GM12874 (cell line): Measurements from ENCODE around the gene RPTOR.

ENCODE experiments used
- TF ChIP-seq, protein P1 (sequence below): IDR thresholded peaks from 2 replicates; pipeline ENCODE4 v1.5.1; 2011; ENCODE audit warnings: low read depth, mild to moderate bottlenecking, control low read depth, low read length, moderate library complexity; ENCODE audit not compliant: insufficient read depth

RPTOR gene

DNA sequence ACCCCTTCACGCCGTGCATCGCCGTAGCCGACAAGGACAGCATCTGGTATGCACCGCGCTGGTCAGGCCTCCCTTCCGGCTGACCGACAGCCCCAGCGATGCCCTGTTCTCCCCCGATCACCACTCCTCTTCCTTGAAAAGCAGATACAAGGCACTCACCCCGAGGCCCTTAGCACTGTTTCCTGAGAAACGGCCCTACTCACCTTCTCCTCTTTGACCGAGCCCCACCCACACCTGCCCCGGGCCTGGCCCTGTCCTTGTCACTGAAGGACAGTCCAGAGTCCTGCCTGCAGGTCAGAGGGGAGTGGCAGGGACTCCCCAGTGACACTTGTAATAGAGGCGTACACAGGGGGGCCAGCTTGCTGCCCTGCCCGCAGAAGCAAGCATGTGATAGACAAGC is 401.1 kb downstream of the RPTOR start:
- TF ChIP-seq, protein P1, sequence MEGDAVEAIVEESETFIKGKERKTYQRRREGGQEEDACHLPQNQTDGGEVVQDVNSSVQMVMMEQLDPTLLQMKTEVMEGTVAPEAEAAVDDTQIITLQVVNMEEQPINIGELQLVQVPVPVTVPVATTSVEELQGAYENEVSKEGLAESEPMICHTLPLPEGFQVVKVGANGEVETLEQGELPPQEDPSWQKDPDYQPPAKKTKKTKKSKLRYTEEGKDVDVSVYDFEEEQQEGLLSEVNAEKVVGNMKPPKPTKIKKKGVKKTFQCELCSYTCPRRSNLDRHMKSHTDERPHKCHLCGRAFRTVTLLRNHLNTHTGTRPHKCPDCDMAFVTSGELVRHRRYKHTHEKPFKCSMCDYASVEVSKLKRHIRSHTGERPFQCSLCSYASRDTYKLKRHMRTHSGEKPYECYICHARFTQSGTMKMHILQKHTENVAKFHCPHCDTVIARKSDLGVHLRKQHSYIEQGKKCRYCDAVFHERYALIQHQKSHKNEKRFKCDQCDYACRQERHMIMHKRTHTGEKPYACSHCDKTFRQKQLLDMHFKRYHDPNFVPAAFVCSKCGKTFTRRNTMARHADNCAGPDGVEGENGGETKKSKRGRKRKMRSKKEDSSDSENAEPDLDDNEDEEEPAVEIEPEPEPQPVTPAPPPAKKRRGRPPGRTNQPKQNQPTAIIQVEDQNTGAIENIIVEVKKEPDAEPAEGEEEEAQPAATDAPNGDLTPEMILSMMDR: no peak

GRCh38 chr17:80946449-80946848 is 401.8 kb downstream of the RPTOR start:
- TF ChIP-seq, protein P1: no peak

- TF ChIP-seq, protein P1: no peak
These were observed 402.7 kb downstream of the RPTOR start for GRCh38 chr17:80947200-80947940.

- TF ChIP-seq, protein P1: no peak
These were observed 403.7 kb downstream of the RPTOR start for GRCh38 chr17:80948019-80948975.

DNA sequence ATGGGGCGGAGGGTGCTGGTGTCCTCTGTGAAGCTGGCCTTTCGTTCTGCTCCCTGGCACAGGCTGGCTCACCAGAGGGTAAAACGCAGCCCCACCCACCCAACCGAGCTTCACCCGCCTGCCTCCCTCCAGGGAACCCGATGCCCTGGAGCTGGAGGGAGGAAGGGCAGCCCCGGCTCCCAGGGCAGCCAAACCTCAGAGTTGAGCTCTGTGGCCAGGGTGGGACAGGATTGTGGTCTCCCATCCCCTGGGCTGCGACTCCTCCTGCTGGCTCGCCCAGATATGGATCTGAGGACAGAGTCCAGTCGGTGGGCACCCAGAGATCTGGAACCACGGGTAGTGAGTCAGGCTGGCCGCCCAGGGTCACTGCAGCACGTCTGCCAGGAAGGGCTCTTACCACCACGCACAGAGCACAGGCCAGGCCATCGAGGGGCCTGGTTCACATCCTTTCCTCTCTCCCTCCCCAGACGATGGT is 404.4 kb downstream of the RPTOR start:
- TF ChIP-seq, protein P1: no peak

DNA sequence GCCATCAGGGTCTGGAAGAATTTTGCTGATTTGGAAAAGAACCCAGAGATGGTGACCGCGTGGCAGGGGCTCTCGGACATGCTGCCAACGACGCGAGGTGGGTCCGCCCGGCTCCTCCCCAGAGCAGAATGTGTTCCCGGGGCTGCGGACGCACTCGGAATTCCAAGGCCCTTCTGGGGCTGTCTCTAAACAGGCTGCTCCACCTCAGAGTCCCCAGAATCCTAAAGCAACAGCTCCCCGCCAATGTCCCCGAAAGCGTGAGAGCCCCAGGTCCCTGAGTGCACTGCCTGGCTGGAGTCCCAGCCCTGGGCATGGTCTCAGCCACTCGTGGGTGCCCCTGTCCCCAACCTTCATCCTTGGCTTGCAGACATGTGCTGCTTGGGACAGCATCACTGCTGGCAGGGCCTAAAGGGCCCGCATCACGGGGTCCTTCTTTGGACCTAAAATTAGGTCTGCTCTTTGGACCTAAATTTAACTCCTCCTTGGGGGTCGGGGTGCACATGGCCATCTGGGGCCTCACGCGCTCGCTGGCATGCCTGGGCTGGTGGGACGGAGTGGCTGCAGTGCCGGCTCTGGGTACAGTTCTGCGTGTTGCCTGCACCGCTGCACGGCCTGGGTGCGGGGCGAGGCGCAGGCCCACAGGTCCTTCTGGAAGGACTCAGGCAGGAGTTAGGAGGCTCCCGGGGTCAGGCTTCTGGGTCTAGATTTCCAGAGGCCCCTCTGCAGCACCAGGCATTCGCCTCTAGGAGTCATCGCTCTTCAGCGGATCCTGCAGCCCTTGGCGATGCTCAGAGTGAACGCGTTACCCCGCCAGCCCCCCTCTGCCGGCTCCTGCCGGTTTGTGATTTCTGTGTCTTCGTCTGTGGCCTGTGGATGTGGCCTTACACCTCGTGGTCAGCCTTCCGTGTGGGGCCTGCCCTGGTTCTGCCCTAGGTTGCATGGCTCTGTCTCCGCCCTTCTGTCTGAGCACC is 405.1 kb downstream of the RPTOR start:
- TF ChIP-seq, protein P1: no peak
